Measurements from ENCODE around the gene LIX1L. TPM values are rescaled to one million over a fixed set of nuclear protein-coding genes. Genes with fewer than 3 reads are reported as not detected.

Gene LIX1L
- total and polyA plus RNA-seq, 2 of the 4 experiments (the other 2 are of a cell fraction), result 14.7 to 28.8 TPM

GRCh38 chr1:145959957-145960467, 2.2 kb upstream of the LIX1L start:
- no CpG with 5 or more reads among the region's 12 CpGs for WGBS, 2 experiments (ENCODE audit: extremely low coverage in 2 of 2, insufficient read length in 1 of 2)
- Histone ChIP-seq H4K8ac (ENCODE audit: low read depth in 2 of 2, low read length in 2 of 2) (peak overlapping the region; percentile 55 to 69; a peak in 2 of 4 replicates), H3K23ac (ENCODE audit: low read depth, low read length) (peak overlapping the region; percentile 50; the same call in 1 of the 2 replicates), H2BK20ac (ENCODE audit: low read depth, low read length) (no peak overlapping the region), H2AK9ac (replicated peaks; ENCODE audit: low read depth, low read length, poor library complexity) (no peak overlapping the region), H3K56ac (ENCODE audit: extremely low read depth, insufficient read depth, low read length) (no peak overlapping the region), H2AFZ (replicated peaks; ENCODE audit: low read length, poor library complexity) (peak overlapping the region; percentile 93), H3K36me3 (ENCODE audit: control insufficient read depth, insufficient read depth, low read length) (no peaks in the 10 kb centered on the region), H3K14ac (replicated peaks; ENCODE audit: low read depth, low read length) (peak overlapping the region; percentile 27; the same call in 1 of the 2 replicates), H3K9me1 (ENCODE audit: insufficient read depth, low read length) (peaks cover 19% of the 10 kb centered on the region), H4K5ac (ENCODE audit: low read depth, low read length) (peak overlapping the region; percentile 25), H4K91ac (ENCODE audit: insufficient read depth, low read depth, low read length) (peak overlapping the region; percentile 51; the same call in 1 of the 2 replicates), H3K4me1 (ENCODE audit: control insufficient read depth, insufficient read depth, low read length) (peaks cover 30% of the 10 kb centered on the region), H3K4me3 (ENCODE audit: insufficient read depth, low read depth, low read length) (peak overlapping the region; percentile 91), H2BK120ac (ENCODE audit: low read depth, low read length) (peak overlapping the region; percentile 24; the same call in 1 of the 2 replicates), H2AK5ac (ENCODE audit: low read depth, low read length) (peak overlapping the region; percentile 53; the same call in 1 of the 2 replicates), H3K9ac (ENCODE audit: low read depth, low read length) (peak overlapping the region; percentile 91), H2BK5ac (ENCODE audit: low read depth, low read length, poor library complexity, severe bottlenecking) (peak overlapping the region; percentile 1), H3K9me3 (ENCODE audit: control insufficient read depth, insufficient read depth, low read length) (no peaks in the 10 kb centered on the region), H3K4me2 (ENCODE audit: low read depth, low read length) (peak overlapping the region; percentile 84), H2BK15ac (ENCODE audit: low read depth, low read length) (no peak overlapping the region), H3K27me3 (ENCODE audit: control insufficient read depth, insufficient read depth, low read length) (no peaks in the 10 kb centered on the region), H4K20me1 (ENCODE audit: insufficient read depth, low read length) (peaks cover 8% of the 10 kb centered on the region; the same call in 1 of the 2 replicates), H3K18ac (ENCODE audit: low read depth, low read length) (no peak overlapping the region; the same call in 1 of the 2 replicates), H3K4ac (ENCODE audit: low read depth, low read length) (peak overlapping the region; percentile 12; the same call in 1 of the 2 replicates), H3K27ac (ENCODE audit: insufficient read depth, low read length) (peak overlapping the region; percentile 38; the same call in 1 of the 2 replicates), H3K79me1 (ENCODE audit: low read depth in 1 of 2, low read length in 2 of 2) (peaks cover 14 to 64% of the 10 kb centered on the region in 2 experiments; a peak in 3 of 4 replicates)
- ChIA-PET CTCF (no interaction called here), POLR2A (ENCODE audit: unreplicated experiment) (no interaction called here)
- in situ Hi-C loops (cut with MboI; ENCODE audit: low sequenced_read_pairs) (no loop called here), intact Hi-C loops (cut with micrococcal nuclease) (loop anchor here (5.0 to 10.0 kb wide), 2 partner anchors 65 to 103 kb away; partner anchors contain the start of gene PIAS3), dilution Hi-C loops (cut with HindIII; ENCODE audit: low sequenced_read_pairs, unreplicated experiment) (no loop called here)
- TF ChIP-seq, protein P1, sequence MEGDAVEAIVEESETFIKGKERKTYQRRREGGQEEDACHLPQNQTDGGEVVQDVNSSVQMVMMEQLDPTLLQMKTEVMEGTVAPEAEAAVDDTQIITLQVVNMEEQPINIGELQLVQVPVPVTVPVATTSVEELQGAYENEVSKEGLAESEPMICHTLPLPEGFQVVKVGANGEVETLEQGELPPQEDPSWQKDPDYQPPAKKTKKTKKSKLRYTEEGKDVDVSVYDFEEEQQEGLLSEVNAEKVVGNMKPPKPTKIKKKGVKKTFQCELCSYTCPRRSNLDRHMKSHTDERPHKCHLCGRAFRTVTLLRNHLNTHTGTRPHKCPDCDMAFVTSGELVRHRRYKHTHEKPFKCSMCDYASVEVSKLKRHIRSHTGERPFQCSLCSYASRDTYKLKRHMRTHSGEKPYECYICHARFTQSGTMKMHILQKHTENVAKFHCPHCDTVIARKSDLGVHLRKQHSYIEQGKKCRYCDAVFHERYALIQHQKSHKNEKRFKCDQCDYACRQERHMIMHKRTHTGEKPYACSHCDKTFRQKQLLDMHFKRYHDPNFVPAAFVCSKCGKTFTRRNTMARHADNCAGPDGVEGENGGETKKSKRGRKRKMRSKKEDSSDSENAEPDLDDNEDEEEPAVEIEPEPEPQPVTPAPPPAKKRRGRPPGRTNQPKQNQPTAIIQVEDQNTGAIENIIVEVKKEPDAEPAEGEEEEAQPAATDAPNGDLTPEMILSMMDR (conservative IDR thresholded peaks at IDR 0.05; ENCODE audit: low read depth, low read length), result no peak
- TF ChIP-seq CHD1 (IDR thresholded peaks at IDR 0.05; ENCODE audit: low read depth, low read length), result no peak
- TF ChIP-seq BHLHE40 (IDR thresholded peaks at IDR 0.05; ENCODE audit: low read depth, low read length), result no peak
- no peak for TF ChIP-seq RFX5 (IDR thresholded peaks at IDR 0.05; ENCODE audit: low read depth, low read length)
- no peak for TF ChIP-seq MXI1 (IDR thresholded peaks at IDR 0.05; ENCODE audit: borderline replicate concordance, low read depth, low read length)
- no peak for TF ChIP-seq POLR2A (IDR thresholded peaks at IDR 0.05; ENCODE audit: low read depth, low read length)
- no peak for TF ChIP-seq MAFK (IDR thresholded peaks at IDR 0.05; ENCODE audit: low read depth, low read length)
- no peak for TF ChIP-seq RCOR1 (IDR thresholded peaks at IDR 0.05; ENCODE audit: insufficient replicate concordance, low read length)
- TF ChIP-seq CEBPB (IDR thresholded peaks at IDR 0.05; ENCODE audit: low read depth, low read length), result no peak
- no peak for TF ChIP-seq FOS (IDR thresholded peaks at IDR 0.05; ENCODE audit: low read depth, low read length)
- TF ChIP-seq RAD21 (IDR thresholded peaks at IDR 0.05; ENCODE audit: low read length), result no peak
- TF ChIP-seq ELK1 (IDR thresholded peaks at IDR 0.05; ENCODE audit: borderline replicate concordance, low read depth, low read length), result no peak
- no peak for TF ChIP-seq MAZ (IDR thresholded peaks at IDR 0.05; ENCODE audit: borderline replicate concordance, low read depth, low read length)
- TF ChIP-seq NFE2L2 (IDR thresholded peaks at IDR 0.05; ENCODE audit: low read depth, low read length), result no peak
- no peak for TF ChIP-seq SMC3 (IDR thresholded peaks at IDR 0.05; ENCODE audit: low read depth, low read length)
- DNase-seq, result no peak
- ATAC-seq (ENCODE audit: low read depth), result no peak
- no TSS peak for BruUV-seq (replicated peaks)

All from IMR-90 (cell line).